ENCODE data around the gene DUOXA1.

- TF ChIP-seq MAX (IDR thresholded peaks at IDR 0.05; ENCODE audit: low read depth) (no peak), ELF1 (IDR thresholded peaks at IDR 0.05) (no peak), TCF12 (IDR thresholded peaks at IDR 0.05) (no peak), RCOR1 (IDR thresholded peaks at IDR 0.05; ENCODE audit: low read length) (no peak), EP300 (IDR thresholded peaks at IDR 0.05; ENCODE audit: borderline replicate concordance in 1 of 2, low read depth in 1 of 2, low read length in 1 of 2) (no peak), CTCF (IDR thresholded peaks at IDR 0.05) (no peak), POLR2AphosphoS5 (IDR thresholded peaks at IDR 0.05; ENCODE audit: low read depth, low read length) (no peak), USF1 (IDR thresholded peaks at IDR 0.05; ENCODE audit: borderline replicate concordance, low read depth) (no peak), RXRA (IDR thresholded peaks at IDR 0.05; ENCODE audit: borderline replicate concordance, low read depth) (no peak)
Measured at GRCh38 chr15:45143056-45143455, 13.4 kb upstream of the DUOXA1 start.
